ENCODE measurements around the gene PI3.
"Not testable (repeated sequence)": the region's sequence is repeated elsewhere in the genome, so short reads cannot be mapped to it uniquely, and the experiment has no call there.

Gene PI3, protein sequence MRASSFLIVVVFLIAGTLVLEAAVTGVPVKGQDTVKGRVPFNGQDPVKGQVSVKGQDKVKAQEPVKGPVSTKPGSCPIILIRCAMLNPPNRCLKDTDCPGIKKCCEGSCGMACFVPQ

DNA sequence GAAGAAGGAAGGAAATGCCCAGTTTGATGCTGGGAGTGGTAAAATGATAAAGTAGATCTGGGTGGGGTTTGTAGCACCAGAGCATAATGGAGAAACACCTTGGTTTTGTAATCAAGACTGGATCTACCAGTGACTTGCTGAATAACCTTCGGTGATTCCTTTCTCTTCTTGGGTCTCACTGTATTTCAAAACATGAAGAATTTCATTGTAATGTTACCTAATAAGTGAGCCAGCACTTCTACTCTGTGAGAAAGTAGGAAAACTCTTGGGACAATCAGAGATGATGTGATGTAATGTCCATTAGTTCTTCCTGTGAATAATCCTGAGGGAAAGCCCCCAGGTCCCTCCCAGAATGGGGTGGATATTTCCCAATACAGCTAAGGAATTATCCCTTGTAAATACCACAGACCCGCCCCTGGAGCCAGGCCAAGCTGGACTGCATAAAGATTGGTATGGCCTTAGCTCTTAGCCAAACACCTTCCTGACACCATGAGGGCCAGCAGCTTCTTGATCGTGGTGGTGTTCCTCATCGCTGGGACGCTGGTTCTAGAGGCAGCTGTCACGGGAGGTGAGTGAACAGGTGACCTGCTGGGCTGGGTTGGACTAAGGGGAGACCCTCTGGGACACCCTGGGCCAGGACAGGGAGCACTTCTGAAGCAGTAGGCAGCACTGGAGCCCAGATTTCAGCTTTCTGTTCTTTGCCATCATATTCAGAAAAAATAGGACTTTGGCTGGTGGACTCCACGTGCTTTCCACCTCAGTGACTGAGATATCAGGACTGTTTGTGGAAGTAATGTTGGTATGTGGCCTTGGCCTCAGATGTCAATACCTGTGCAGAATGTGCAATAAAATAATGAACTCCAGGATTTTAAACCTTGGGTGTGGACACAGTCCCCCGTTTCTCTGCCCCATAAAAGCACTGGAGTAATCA, at the start of gene PI3:
Gene PI3 (plus strand): TSS at position 469 of the 931 bp plus-strand sequence. CDS start 21 bp downstream, at position 490.
- no peak for DNase-seq

DNA sequence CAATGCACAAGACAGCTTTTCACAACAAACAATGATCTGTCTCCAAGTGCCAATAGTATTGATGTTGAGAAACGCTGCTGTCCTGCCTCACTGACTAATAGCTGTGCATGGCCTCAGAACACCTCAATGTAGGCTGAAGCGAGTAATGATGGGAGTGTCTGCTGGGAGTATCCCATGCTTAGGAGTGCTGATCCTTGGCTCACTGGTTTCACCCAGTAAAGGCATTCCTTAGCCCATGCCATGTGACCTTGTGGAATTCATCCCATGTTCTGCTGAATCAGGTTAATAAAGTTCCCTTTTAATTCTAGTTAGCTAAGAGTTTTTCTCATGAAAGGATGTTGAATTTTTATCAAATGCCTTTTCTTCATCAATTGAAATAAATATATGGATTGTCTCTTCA, 46.6 kb upstream of the PI3 start:
- no peak for DNase-seq

DNA sequence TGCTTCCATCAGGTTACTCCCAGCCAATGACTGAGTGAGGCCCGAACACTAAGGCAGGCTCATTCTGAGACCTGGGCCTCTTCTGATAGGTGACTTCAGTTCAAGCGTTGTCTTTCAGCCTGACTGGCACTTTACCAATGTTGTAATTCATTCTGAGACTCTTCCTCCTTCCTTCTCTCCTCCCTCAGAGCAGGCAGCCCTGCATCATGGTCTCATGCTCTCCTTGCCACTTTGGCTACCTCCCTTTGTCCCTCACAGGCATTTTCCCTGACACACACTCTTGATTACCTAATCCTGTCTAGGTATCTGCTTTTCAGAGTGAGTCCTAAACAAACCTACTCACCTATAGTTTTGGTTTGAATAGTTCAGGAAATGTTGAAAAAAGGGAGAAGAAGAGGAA, 37.8 kb upstream of the PI3 start:
- DNase-seq = no peak

DNA sequence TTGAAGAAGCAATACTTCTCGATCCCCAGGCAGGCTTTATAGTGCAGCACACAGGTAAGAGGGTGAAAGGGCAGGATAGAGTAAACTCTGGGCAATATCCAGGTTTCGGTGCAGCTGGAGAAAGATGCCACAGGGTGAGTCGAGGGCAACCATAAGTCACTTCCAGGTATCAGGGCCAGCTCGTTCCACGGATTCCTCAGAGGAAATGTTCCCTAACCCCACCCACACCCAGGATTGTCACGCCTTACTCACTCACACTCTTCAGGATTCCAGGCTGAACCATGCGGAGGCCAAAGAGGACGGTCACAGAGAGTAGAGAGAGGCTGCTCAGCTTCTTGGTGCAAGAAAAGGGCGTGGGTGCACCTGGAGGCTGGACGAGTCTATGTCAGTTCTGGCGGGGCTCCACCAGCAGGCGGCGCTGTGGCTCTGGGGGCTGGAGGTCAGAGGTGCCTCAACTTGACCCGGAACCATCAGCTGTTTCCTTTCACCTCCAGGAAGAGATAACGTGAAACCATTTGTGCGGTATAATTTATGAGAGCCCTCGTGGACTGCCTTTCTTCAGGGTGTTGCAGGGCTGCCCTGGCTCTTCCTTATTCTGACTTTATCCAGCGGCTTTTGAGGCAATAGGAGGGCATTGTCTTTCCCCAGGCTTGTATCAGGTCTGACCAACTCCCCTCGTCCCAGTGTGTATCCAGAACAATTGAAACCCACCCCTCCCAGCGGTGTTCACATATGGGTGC, 36.0 kb upstream of the PI3 start:
- peak; percentile 86 for DNase-seq

DNA sequence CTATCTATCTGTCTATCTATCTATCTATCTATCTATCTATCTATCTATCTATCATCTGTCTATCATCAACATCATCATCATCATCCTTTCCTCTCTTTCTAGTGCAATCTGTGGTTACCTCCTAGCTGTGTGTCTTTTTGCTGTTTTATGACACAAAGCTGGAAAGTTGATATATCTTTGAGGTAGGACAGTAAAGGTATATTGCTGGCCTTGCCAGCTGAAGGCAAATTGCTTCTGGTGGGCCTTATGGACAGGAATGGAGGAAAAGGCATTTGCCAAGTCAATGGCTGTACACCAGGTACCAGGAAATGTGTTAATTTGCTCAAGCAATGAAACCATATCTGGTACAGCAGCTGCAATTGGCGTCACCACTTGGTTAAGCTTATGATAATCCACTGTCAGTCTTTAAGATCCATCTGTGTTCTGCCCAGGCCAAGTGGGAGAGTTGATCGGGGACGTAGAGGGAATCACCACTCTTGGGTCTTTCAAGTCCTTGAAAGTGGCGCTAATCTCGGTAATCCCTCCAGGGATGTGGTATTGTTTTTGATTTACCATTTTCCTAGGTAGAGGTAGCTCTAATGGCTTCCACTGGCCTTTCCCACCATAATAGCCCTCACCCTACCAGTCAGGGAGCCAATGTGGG, 34.8 kb upstream of the PI3 start:
- DNase-seq = not testable (repeated sequence)

DNA sequence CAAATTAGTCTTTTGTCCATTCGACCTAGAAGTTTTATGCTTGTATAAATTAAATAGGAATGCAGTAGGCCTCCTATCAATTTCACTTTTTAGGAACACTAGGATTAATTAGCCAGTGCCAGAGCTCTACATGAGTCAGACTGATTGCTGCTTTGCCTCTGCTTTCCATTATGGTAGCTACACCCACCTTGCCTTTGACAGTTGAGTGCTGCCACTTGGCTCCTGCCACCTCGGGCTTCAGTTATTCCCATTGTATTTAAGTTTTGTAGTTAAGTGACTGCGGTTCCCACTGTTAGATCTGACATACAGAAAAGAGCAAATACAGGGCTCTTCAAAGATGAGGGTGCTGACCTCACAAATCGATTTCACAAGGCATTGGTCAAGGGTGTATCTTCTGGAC, 33.9 kb upstream of the PI3 start:
- no peak for DNase-seq

DNA sequence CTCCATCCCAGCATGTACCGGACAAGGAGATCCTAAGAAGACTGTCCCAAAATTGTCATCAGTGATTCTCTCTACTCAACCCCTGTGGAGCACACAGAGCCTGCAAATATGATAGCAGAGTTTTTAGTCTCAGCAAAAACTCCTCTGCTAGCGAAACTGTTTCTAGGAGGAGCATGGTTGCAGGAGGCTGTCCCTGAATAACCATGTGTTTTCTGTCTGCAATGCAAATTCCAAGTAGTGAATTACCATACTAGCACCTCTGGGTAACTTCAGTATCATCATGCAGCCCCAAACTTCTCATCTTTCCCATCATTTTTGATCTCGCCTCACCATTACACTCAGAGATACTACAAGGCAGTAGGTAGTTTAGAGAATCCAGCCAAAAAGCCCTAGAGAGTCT, 25.6 kb upstream of the PI3 start:
- DNase-seq = no peak

DNA sequence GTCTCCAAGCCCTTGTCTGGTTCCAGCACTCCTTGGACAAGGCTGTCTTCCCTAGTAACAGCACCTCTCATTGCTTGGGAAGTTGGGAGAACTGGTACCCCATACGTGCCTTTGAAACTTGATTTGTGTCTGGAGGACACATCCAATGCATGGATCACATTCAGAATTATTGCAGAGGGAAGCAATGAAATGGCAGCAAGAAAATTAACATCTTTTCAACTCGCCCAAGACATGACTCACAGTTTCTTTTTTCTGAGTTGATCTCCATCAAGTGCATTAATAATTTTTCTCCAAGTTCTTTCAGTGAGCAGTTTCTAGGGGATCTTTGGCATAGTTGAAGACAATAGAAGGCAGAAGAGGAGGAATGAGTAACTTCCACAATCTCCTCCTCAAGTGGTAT, 22.3 kb upstream of the PI3 start:
- no peak for DNase-seq

DNA sequence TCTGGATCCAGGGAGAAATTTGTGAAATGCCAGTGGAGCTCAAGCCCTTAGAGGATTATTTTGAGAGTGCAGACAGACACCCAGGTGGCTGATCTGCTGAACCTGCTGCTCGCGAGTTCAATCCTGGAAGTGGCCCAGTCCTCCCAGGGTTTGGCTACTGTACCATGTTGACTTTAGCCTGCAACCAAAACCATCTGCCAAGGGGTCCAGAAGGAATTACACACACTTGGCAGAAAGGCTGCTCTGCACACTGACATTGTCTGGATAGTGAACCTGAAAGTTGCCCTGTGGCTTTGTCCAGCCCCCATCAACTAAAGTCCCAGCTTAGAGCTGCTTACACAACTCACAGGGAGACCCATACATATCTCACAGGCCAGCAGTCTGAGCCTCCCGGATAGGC, 21.6 kb upstream of the PI3 start:
- DNase-seq = no peak

DNA sequence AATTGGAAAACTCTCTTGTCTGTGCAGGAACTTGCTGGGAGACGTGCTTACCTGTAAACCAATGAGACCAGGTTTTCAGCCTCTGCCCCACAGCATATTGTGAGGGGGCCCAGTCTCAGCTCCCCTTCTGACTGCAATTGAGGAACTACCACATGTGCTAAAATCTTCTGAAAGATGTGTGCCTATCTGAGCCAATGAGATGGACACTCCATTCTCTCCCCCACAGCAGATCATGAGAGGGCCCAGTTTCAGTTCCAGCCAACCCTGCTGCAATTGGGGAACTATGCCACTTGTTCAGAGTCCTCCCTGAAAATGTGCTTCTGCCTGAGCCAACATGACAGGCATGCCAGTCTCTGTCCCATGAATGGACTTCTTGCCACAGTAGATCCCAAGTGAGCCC, 20.9 kb upstream of the PI3 start:
- DNase-seq = no peak

DNA sequence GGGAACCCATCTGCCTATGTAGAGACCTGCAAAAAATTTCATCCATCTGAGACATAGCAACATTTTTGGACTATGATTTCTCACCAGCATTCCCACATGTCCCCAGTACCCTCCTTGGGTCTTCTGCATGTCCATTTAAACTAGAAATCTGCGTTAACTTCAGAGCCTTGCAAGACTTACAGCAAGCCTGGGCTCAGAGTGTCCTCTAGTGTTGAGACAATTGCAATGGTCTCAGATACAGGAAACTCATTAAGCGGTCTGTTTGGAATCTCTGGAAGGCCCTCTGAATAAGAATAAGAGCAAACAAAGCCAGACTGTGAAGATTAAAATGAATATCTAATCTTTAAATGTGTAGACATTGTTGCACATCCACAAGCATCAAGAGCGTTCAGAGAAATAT, 20.5 kb upstream of the PI3 start:
- DNase-seq = no peak

DNA sequence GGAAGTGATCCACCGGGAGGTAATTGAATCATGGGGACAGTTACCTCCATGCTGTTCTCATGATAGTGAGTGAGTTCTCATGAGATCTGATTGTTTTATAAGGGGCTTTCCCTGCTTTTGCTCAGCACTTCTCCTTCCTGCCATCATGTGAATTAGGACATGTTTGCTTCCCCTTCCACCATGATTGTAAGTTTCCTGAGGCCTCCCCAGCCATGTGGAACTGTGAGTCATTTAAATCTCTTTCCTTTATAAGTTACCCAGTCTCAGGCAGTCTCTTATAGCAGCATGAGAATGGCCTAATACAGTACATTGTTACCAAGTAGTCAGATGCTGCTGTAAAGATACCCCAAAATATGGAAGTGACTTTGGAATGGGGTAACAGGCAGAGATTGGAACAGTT, 19.9 kb upstream of the PI3 start:
- not testable (repeated sequence) for DNase-seq

DNA sequence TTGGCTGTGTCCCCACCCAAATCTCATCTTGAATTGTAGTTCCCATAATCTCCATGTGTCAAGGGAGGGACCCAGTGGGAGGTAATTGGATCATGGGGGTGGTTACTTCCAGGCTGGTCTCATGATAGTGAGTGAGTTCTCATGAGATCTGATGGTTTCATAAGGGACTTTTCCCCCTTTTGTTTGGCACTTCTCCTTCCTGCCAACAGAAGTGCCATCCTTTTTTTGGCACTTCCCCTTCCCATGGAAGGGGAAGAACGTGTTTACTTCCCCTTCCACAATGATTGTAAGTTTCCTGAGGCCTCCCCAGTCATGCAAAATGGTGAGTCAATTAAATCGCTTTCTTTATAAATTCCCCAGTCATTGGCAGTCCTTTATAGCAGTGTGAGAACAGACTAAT, 18.0 kb upstream of the PI3 start:
- no peak for DNase-seq

DNA sequence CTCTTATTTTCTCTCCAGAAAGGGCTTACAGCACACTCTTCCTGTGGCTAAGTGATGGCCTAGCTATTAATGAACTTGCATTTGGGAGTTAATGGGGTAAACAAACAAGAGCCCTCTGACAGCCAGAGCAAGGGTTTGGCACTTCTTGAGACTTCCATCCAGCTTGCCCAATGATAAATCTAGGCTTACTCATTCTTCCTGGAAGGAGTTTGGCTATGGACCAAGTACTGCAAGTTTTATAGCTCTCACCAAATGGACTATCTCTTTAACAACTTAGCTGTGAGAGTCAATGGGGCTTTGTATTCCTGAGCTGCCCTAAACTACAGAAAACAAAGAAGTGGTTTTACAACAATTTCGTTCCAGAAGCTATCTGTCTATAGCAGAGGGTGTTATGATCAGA, 16.7 kb upstream of the PI3 start:
- no peak for DNase-seq

DNA sequence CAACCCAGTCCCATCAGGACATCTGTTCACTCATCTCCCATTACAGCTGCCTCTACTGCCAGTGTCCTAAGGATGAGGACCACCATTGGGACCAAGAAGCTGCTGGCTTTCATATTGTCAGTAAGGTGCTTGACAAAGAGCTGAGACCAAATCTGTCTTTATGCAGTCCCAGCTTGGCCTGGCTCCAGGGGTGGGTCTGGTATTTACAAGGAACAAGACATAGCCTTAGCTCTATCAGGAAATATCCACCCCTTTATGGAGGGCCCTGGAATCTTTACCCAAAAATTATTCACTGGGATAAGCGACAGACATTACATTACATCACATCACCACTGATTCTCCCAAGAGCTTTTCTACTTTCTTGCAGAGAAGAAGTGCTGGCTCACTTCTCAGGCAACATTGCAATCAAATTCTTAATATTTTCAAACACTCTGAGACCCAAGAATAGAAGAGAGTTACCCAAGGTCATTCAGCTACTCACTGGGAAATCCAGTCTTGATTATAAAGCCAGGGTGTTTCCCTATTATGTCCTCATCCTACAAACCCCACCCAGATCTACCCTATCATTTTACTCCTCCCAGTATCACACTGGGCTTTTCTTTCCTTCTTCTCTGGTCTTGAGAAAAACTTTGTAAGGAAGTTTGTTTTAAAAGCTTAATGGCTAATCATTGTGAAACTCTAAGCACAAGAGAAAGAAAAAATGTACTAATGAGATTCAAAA, 11.5 kb upstream of the PI3 start:
- DNase-seq = no peak

DNA sequence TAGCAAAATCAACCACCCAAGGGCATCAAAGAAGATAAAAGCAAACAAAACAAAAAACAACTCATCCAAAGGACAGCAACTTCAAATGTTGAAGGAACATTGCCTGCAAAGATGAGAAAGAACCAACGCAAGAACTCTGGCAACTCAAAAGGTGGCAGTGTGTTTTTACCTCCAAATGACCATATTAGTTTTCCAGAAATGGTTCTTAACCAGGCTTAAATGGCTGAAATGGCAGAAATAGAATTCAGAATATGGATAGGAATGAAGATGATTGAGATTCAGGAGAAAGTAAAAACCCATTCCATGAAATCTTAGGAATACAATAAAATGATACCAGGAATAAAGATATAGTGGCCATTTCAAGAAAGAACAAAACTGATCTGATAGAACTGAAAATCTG, 9.8 kb upstream of the PI3 start:
- no peak for DNase-seq

DNA sequence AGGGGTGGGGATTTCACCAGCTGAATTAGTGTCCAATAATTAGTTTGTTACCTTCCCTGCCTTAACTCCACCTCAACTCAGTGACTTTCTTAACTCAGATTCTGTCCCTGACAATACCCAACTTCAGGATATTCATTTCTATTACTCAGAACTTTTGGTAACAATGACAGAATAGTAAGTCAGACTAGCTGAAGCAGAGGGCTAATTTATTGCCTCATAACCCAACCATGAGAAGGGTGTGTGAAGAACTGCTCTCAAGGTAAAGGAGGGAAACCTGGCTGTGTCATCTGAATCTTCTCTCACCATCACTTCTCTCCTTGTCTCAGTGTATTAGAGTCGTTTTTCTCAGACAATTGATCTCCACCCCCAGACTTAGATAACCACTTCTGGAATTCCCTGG, 1.2 kb upstream of the PI3 start:
- DNase-seq = no peak

DNA sequence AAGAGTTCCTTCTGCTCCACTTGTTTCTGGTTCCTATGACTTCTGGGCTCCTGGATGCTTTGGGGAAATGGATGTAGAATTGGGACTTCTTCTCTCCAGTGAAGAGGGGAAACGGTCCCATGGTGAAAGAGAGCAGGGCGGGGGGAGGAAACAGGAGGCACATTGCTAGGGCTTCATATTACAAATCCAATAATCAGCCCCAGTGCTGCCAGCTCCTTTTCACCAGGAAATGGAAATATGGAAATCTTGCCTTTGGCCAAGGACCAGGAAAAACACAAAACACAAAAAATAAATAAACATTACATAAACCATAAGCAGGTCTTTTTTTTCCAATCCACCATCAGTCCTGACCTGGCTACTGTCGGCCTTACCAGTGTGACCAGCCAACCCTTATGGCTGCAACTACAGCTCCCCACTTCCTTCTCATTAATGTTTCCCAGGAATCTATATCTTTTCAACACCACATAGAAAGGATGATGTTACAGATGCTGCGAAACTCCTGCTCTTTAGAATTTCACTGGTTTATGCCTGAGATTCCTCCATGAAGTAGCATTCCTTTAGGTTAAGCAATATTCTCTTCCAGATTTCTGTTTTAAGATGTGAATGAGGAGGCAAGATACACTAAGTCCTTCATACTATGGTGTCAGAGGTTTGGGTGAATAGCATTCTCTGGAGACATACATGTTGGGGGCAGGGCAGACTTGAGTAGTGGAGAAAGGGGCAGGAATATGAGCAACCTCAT, 2.0 kb downstream of the PI3 start:
- DNase-seq = no peak

DNA sequence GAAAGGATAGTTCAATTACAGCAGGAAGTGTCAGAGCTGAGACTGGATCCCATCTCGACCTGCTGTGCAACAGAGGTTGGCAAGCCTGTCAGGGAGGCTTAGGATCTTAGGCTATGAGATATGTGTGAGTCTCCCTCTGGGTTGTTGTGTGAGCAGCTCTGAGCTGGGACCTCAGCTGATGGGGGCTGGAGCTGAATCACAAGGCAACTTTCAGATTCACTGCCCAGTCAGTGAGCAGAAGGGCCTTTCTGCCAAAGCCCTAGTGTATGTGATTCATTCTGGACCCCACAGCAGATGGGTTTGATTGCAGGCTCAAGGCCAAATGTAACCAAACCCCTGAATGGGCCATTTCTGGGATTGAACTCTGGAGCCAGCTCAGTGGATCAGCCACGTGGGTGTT, 4.5 kb downstream of the PI3 start:
- DNase-seq = no peak

DNA sequence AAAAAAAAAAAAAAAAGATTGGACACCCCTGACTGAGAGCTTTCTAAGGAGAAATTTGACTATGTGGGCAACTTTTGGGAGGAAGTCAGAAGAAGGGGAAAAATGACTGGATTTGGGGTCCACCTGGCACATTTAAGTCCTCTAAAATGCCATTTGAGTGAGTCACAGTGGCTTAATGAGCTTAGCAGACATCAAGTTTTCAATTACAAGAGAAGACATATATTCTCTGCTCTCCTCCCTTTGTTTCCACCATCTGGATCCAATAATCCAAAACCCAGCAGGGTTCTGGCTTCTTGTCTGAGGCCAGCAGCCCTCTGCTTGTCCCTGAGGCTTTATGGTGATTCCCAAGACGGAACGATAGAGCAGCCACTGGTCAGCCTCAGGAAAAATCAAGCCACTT, 6.9 kb downstream of the PI3 start:
- no peak for DNase-seq

DNA sequence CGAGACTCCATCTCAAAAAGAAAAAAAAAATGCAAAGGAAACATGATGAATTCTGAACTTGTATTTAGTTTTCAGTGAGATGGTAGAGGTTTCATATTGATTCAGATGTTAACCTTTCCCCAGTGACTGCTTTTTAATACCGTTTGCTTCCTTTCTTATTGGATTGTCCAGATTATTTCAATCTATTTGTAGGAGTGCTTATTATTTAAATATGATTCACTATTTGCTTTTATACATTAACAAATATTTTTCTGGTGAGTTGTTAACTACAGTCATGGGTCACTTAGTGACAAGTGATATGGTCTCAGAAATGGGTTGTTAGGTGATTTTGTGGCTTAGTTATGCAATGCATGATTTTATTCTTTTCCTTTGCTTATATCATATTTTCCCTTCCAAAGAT, 8.4 kb downstream of the PI3 start:
- DNase-seq = no peak

DNA sequence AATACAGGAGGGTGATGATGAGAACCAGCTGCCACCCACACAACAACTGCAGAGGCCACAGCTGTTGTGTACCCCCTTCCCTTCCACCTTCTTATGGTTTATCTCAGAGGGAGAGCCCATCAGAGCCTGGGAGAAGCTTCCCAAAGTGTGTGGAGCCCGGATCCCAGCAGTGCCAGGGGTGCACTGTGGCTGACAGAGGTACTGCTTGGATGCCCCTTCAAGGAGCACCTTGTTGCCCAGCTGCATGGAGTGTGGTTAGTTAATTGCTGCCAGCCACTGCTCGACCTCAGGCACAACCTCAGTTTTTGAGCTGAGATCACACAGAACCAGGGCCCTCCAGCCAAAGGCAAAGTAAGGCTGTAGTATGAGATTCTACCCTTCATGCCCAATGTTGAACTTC, 13.0 kb downstream of the PI3 start:
- DNase-seq = no peak
